ENCODE data around the gene SYNE3.

SYNE3 gene, protein sequence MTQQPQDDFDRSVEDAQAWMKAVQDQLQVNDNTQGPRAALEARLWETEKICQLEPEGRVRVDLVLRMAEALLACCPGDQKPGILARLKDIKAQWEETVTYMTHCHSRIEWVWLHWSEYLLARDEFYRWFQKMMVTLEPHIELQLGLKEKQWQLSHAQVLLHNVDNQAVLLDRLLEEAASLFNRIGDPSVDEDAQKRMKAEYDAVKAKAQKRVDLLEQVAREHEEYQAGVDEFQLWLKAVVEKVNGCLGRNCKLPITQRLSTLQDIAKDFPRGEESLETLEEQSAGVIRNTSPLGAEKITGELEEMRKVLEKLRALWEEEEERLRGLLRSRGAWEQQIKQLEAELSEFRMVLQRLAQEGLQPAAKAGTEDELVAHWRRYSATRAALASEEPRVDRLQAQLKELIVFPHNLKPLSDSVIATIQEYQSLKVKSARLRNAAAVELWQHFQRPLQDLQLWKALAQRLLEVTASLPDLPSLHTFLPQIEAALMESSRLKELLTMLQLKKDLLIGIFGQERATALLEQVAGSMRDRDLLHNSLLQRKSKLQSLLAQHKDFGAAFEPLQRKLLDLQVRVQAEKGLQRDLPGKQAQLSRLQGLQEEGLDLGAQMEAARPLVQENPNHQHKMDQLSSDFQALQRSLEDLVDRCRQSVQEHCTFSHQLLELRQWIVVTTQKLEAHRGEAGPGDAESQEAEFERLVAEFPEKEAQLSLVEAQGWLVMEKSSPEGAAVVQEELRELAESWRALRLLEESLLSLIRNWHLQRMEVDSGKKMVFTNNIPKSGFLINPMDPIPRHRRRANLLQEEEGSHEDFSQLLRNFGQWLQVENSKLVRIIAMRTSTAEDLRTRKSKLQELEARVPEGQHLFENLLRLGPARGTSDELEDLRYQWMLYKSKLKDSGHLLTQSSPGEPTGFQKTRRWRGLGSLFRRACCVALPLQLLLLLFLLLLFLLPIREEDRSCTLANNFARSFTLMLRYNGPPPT

DNA sequence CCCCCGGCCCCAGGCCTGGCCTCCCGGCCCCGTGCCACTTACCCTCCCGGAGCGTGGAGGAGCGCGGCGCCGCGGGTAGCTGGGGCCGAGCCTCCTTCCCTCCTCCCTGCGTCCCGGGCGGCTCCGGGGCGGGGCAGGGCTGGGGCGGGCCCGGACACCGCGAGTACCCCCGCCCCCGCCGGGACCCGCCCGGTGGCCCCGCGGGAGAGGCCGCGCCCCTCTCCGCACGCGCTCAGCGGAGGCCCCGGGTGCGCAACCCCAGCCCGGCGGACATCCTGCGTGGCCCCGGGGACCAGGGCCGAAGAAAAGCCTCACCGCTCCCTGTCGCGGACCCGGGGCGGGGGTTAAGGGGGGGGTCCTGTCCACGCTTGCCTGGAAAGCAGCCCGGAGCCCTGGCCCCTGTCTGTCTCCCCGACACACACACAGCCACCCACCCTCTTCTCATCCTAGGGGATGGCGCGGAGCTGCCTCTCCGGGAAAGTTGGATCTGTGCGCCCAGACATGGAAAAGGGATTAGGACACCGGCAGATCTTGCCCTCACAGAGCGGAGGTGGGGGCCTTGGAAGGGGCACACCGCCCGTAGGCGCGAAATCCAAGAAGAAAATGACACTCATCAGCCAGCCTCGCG is at the start of gene SYNE3:
Gene SYNE3 (minus strand): TSS at position 97 of the 628 bp plus-strand sequence. CDS start 40,829 bp downstream, outside the sequence.
- H2AFZ ChIP-seq (ENCODE audit: low read length) = no peak within 1 kb of the TSS

DNA sequence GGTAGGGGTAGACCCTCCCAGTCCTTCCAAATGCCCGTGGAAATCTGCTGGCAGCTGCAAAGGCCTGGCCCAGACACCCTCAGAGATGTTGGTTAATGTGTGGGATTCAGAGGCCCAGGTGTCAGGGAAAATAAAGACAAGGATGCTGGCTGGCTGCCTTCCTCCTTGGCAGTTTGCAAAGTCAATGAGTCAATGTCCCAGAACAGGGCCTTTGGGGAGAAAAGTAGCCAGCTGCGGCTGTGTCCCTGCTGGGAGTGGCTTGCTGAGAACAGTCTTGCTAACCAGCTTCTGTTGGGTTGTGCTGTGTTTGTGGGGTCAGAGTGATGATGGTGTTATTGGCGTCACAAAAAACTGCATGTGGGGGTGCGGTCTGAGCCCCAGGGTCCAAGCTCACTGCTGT is 47.6 kb upstream of the SYNE3 start:
- Histone ChIP-seq H3K4me2 (ENCODE audit: low read length) (no peak overlapping the region), H3K9ac (ENCODE audit: low read length) (no peak overlapping the region), H3K36me3 (ENCODE audit: insufficient read depth, low read length) (no peaks in the 10 kb centered on the region), H3K9me2 (ENCODE audit: low read depth, low read length) (no peaks in the 10 kb centered on the region), H3K79me2 (ENCODE audit: insufficient read depth, low read length) (no peaks in the 10 kb centered on the region), H3F3A (ENCODE audit: insufficient read depth, low read length) (no peaks in the 10 kb centered on the region), H3K4me3 (ENCODE audit: low read depth, low read length, poor library complexity, severe bottlenecking) (no peak overlapping the region), H2AFZ (ENCODE audit: low read length) (no peak overlapping the region), H3K4me1 (ENCODE audit: insufficient read depth, low read length, severe bottlenecking) (peaks cover 14% of the 10 kb centered on the region), H3K27ac (ENCODE audit: low read depth, low read length, poor library complexity, severe bottlenecking) (no peak overlapping the region), H3K9me3 (ENCODE audit: low read length) (no peaks in the 10 kb centered on the region), H3K27me3 (ENCODE audit: insufficient read depth, low read length) (no peaks in the 10 kb centered on the region), H4K20me1 (ENCODE audit: insufficient read depth, low read length) (no peaks in the 10 kb centered on the region)
- no peak for TF ChIP-seq EZH2 (IDR thresholded peaks at IDR 0.05; ENCODE audit: borderline replicate concordance, low read length)
- TF ChIP-seq, protein P1, sequence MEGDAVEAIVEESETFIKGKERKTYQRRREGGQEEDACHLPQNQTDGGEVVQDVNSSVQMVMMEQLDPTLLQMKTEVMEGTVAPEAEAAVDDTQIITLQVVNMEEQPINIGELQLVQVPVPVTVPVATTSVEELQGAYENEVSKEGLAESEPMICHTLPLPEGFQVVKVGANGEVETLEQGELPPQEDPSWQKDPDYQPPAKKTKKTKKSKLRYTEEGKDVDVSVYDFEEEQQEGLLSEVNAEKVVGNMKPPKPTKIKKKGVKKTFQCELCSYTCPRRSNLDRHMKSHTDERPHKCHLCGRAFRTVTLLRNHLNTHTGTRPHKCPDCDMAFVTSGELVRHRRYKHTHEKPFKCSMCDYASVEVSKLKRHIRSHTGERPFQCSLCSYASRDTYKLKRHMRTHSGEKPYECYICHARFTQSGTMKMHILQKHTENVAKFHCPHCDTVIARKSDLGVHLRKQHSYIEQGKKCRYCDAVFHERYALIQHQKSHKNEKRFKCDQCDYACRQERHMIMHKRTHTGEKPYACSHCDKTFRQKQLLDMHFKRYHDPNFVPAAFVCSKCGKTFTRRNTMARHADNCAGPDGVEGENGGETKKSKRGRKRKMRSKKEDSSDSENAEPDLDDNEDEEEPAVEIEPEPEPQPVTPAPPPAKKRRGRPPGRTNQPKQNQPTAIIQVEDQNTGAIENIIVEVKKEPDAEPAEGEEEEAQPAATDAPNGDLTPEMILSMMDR (IDR thresholded peaks at IDR 0.05; ENCODE audit: low read length) = no peak

More for the DNA sequence above, at the start of gene SYNE3:
- no peaks in the 10 kb centered on the region for H3K9me2 ChIP-seq (ENCODE audit: low read depth, low read length)
- no peak for TF ChIP-seq EZH2 (IDR thresholded peaks at IDR 0.05; ENCODE audit: borderline replicate concordance, low read length)
- TF ChIP-seq, protein P1 (IDR thresholded peaks at IDR 0.05; ENCODE audit: low read length) = no peak
- H3K27me3 ChIP-seq (ENCODE audit: insufficient read depth, low read length) = peaks cover 8% of the 10 kb centered on the region; the same call in 1 of the 2 replicates
- no peaks in the 10 kb centered on the region for H3K36me3 ChIP-seq (ENCODE audit: insufficient read depth, low read length)
- H4K20me1 ChIP-seq (ENCODE audit: insufficient read depth, low read length) = no peaks in the 10 kb centered on the region
- H3K79me2 ChIP-seq (ENCODE audit: insufficient read depth, low read length) = no peaks in the 10 kb centered on the region
- peaks cover 48% of the 10 kb centered on the region for H3K4me1 ChIP-seq (ENCODE audit: insufficient read depth, low read length, severe bottlenecking)
- H3K9me3 ChIP-seq (ENCODE audit: low read length) = no peaks in the 10 kb centered on the region
- H3K9ac ChIP-seq (ENCODE audit: low read length) = peak within 1 kb of the TSS; percentile 38; the same call in 1 of the 2 replicates
- H3K4me3 ChIP-seq (ENCODE audit: low read depth, low read length, poor library complexity, severe bottlenecking) = peak within 1 kb of the TSS; percentile 55
- peak within 1 kb of the TSS; percentile 53 for H3K4me2 ChIP-seq (ENCODE audit: low read length)
- H3K27ac ChIP-seq (ENCODE audit: low read depth, low read length, poor library complexity, severe bottlenecking) = peak within 1 kb of the TSS; percentile 16
- H3F3A ChIP-seq (ENCODE audit: insufficient read depth, low read length) = no peaks in the 10 kb centered on the region

All from OCI-LY1 (cell line).